Natural killer cell (primary cell): ENCODE results near the gene TMEFF1. TPM values are rescaled to one million over a fixed set of nuclear protein-coding genes. Genes with fewer than 3 reads are reported as not detected.

Experiments used
- ATAC-seq, 3 donors: fragments of 150-1000 bp in 2 of 3; fragments of 200-7000 bp in 1 of 3; cut with Tn5 transposase; 1 replicate in 1 of 3; 2 replicates in 2 of 3; pipeline ENCODE4 v1.10.0; 2021; ENCODE audit warnings: mild to moderate bottlenecking in 2 of 3, moderate library complexity in 2 of 3
- DNase-seq, 2 donors: peaks; one replicate each; pipeline versions ENCODE4 v3.0.0 to v3.0.0-alpha.2; 2013 to 2021; ENCODE audit warnings: mixed read lengths in 1 of 2
- H3K27ac ChIP-seq: one replicate; pipeline ENCODE4 v1.5.1; 2013; ENCODE audit warnings: mild to moderate bottlenecking, low read length
- H3K27me3 ChIP-seq: one replicate; pipeline ENCODE4 v1.6.1; 2013; ENCODE audit warnings: low read length; ENCODE audit not compliant: control insufficient read depth, insufficient read depth
- H3K36me3 ChIP-seq: one replicate; pipeline ENCODE4 v1.6.1; 2013; ENCODE audit warnings: low read length; ENCODE audit not compliant: control insufficient read depth, insufficient read depth
- H3K4me1 ChIP-seq: one replicate; pipeline ENCODE4 v1.6.1; 2013; ENCODE audit warnings: low read length; ENCODE audit not compliant: control insufficient read depth, insufficient read depth
- H3K4me3 ChIP-seq: one replicate; pipeline ENCODE4 v1.5.1; 2013; ENCODE audit warnings: low read length
- H3K9me3 ChIP-seq: one replicate; pipeline ENCODE4 v1.6.1; 2013; ENCODE audit warnings: low read length; ENCODE audit not compliant: control insufficient read depth, insufficient read depth
- H3K27ac Mint-ChIP-seq, 2 donors: one replicate each; pipeline ENCODE4 v1.8.0; 2022; ENCODE audit warnings: mild to moderate bottlenecking in 2 of 2, mixed read lengths in 2 of 2, moderate library complexity in 1 of 2
- H3K27me3 Mint-ChIP-seq, 2 donors: one replicate each; pipeline ENCODE4 v1.8.0; 2022; ENCODE audit warnings: low read depth in 2 of 2, mixed read lengths in 2 of 2
- H3K36me3 Mint-ChIP-seq: one replicate; pipeline ENCODE4 v1.8.0; 2022; ENCODE audit warnings: mixed read lengths
- H3K4me1 Mint-ChIP-seq, 2 donors: one replicate each; pipeline ENCODE4 v1.8.0; 2022; ENCODE audit warnings: mixed read lengths in 2 of 2
- H3K4me3 Mint-ChIP-seq: one replicate; pipeline ENCODE4 v1.8.0; 2022; ENCODE audit warnings: mild to moderate bottlenecking, moderate library complexity, mixed read lengths
- H3K9me3 Mint-ChIP-seq, 2 donors: one replicate each; pipeline ENCODE4 v1.8.0; 2022; ENCODE audit warnings: mixed read lengths in 2 of 2
- WGBS: methylation state at CpG from one replicate; pipeline ENCODE4 v1.1.7; 2013; ENCODE audit warnings: missing lambda C conversion rate; ENCODE audit not compliant: insufficient coverage; 5-methylcytosine and 5-hydroxymethylcytosine counted together
- intact Hi-C: fragments of 100-400 bp; cut with micrococcal nuclease; formaldehyde crosslinking; loops from one replicate; pipeline ENCODE4 v1.14.2; 2022
- total RNA-seq, 4 donors: library from RNA; stranded (reverse); fragments of 120-200 nt in 1 of 4; gene quantifications; one replicate each; pipeline versions ENCODE4 v1.2.3 to v1.2.4, GENCODE V29; 2013 to 2022
- TF ChIP-seq, protein P1 (sequence below): fragments of 200-600 bp; IDR thresholded peaks from one replicate; pipeline ENCODE4 v1.8.0; 2022; ENCODE audit warnings: antibody characterized with exemption

The TMEFF1 gene
- total RNA-seq, 3 donors from 2014 or later (not counting 1 experiment from before 2014, with no cell fraction given) = 0.18 TPM; not detected in 2

DNA sequence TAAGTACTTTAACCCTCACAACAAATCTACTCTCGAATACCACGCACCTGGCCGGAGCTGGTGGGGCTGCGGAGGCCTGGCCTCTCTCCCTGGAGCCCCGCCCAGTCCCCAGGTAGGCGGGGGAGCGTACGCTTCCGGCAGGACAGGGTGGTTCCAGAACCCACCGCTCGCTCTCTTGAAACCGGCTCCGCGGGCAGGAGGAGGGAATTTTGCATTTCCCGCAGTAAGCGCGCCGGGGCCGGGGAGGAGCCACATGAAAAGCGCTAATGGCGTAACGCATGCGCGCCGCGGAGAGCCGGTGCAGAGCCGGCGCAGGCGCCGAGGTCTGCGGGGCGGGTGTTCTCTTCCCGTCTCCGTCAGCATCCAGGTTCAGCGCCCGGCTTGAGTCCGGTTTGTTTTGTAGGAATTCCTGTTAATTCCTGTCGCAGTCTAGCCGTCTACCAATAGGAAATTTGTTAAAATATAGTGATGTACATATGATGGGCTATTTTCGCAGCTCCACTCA, 125.7 kb downstream of the TMEFF1 start:
- peak; percentile 67 to 91 for DNase-seq

DNA sequence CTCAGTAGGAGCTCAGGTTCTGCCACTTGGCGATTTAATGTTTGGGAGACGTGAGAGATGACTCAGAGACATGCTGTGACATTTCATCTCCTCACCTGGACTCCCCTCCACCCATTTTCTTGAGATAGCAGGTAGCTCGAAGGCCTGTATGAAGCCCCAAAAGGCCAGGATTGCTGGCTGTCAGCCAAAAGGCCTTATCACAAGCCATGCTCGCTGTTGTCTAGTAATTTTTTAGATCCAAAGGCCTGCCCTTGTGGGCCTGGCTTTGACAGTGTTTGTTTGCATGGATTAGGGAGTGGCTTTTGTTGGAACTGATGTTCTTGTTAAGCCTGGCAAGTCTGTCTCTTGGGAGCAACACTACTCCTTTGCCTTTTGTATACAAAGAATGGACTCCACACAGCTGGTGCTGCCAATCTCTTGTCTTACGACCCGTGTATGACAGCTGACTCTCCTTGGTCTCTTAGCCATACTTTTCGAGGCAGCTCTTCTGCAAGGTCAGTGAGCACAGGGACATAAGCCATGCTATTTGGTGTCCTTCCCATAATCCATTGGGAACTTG, 127.7 kb downstream of the TMEFF1 start:
- no peak overlapping the region for H3K4me3 ChIP-seq
- H3K36me3 ChIP-seq = no peaks in the 10 kb centered on the region
- H3K27ac ChIP-seq = no peak overlapping the region
- peaks cover 2% of the 10 kb centered on the region for H3K27me3 ChIP-seq
- 92% methylated on average over 7 of the region's 7 CpGs for WGBS
- peaks cover 7% of the 10 kb centered on the region for H3K4me1 ChIP-seq
- Mint-ChIP-seq H3K27me3 (peaks cover 0 to 2% of the 10 kb centered on the region in 2 donors), H3K4me1 (peaks cover 23 to 25% of the 10 kb centered on the region in 2 donors), H3K4me3 (peak overlapping the region; percentile 65), H3K36me3 (no peaks in the 10 kb centered on the region), H3K27ac (no peak overlapping the region), H3K9me3 (no peaks in the 10 kb centered on the region)
- H3K9me3 ChIP-seq = no peaks in the 10 kb centered on the region
- intact Hi-C loops = no loop called here
- no peak for ATAC-seq
- TF ChIP-seq, protein P1, sequence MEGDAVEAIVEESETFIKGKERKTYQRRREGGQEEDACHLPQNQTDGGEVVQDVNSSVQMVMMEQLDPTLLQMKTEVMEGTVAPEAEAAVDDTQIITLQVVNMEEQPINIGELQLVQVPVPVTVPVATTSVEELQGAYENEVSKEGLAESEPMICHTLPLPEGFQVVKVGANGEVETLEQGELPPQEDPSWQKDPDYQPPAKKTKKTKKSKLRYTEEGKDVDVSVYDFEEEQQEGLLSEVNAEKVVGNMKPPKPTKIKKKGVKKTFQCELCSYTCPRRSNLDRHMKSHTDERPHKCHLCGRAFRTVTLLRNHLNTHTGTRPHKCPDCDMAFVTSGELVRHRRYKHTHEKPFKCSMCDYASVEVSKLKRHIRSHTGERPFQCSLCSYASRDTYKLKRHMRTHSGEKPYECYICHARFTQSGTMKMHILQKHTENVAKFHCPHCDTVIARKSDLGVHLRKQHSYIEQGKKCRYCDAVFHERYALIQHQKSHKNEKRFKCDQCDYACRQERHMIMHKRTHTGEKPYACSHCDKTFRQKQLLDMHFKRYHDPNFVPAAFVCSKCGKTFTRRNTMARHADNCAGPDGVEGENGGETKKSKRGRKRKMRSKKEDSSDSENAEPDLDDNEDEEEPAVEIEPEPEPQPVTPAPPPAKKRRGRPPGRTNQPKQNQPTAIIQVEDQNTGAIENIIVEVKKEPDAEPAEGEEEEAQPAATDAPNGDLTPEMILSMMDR = no peak
- no peak for DNase-seq

More for the DNA sequence above, 125.7 kb downstream of the TMEFF1 start:
- Mint-ChIP-seq H3K4me1 (peaks cover 23 to 25% of the 10 kb centered on the region in 2 donors), H3K36me3 (no peaks in the 10 kb centered on the region), H3K9me3 (no peaks in the 10 kb centered on the region), H3K4me3 (peak overlapping the region; percentile 89), H3K27me3 (peaks cover 0 to 2% of the 10 kb centered on the region in 2 donors), H3K27ac (peak overlapping the region; percentile 1 to 19)
- peak overlapping the region; percentile 46 for H3K4me3 ChIP-seq
- H3K9me3 ChIP-seq = no peaks in the 10 kb centered on the region
- peaks cover 2% of the 10 kb centered on the region for H3K27me3 ChIP-seq
- peak; percentile 83 to 92 (median 88) for ATAC-seq
- no peaks in the 10 kb centered on the region for H3K36me3 ChIP-seq
- 1% methylated on average over 41 of the region's 41 CpGs for WGBS
- H3K27ac ChIP-seq = peak overlapping the region; percentile 6
- TF ChIP-seq, protein P1 = no peak
- H3K4me1 ChIP-seq = peaks cover 7% of the 10 kb centered on the region
- intact Hi-C loops = loop anchor here (5.0 to 10.0 kb wide), 2 partner anchors 244 to 276 kb away; partner anchors contain the start of gene TEX10

DNA sequence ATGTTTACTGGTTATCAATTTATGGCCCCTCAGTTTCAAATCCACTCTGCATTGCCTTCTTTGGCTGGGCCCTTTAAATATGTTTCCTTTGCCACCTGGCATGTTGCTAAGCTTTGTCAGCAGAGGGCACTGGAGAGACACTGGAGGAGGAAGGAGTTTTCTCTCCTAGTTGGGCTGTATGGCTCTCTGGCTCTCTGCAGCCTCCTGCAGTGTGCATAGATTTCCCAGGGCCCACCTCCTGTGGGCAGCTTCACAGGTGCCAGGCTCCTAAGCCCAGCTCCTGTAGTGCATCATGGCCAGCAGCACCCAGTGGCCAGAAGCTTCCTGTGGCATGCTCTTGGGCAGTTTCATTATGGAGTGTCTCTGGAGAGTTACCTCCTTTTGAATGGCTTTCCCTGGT, 128.3 kb downstream of the TMEFF1 start:
- no peaks in the 10 kb centered on the region for H3K9me3 ChIP-seq
- Mint-ChIP-seq H3K4me1 (peaks cover 19 to 23% of the 10 kb centered on the region in 2 donors), H3K4me3 (peak overlapping the region; percentile 65), H3K36me3 (no peaks in the 10 kb centered on the region), H3K27ac (no peak overlapping the region), H3K9me3 (no peaks in the 10 kb centered on the region), H3K27me3 (peaks cover 0 to 2% of the 10 kb centered on the region in 2 donors)
- peaks cover 7% of the 10 kb centered on the region for H3K4me1 ChIP-seq
- H3K27me3 ChIP-seq = peaks cover 2% of the 10 kb centered on the region
- TF ChIP-seq, protein P1 = no peak
- ATAC-seq (peak in 1 of 3 donors; percentile 29), DNase-seq (peak in 1 of 2 donors; percentile 51)
- no peak overlapping the region for H3K4me3 ChIP-seq
- intact Hi-C loops = no loop called here
- H3K27ac ChIP-seq = no peak overlapping the region
- no peaks in the 10 kb centered on the region for H3K36me3 ChIP-seq
